Rectal smooth muscle tissue (tissue), 1 donor: Measurements from ENCODE around the gene PAPSS2.

Experiments used
- H3K27ac ChIP-seq: one replicate; pipeline ENCODE4 v1.7.0; 2013; ENCODE audit warnings: low read depth, low read length, inconsistent platforms
- H3K27me3 ChIP-seq: one replicate; pipeline ENCODE4 v1.7.0; 2013; ENCODE audit warnings: low read length; ENCODE audit not compliant: control insufficient read depth, insufficient read depth
- H3K36me3 ChIP-seq: one replicate; pipeline ENCODE4 v1.7.0; 2013; ENCODE audit warnings: low read length; ENCODE audit not compliant: control insufficient read depth, insufficient read depth
- H3K4me1 ChIP-seq: one replicate; pipeline ENCODE4 v1.7.0; 2013; ENCODE audit warnings: low read length; ENCODE audit not compliant: control insufficient read depth, insufficient read depth
- H3K4me3 ChIP-seq: one replicate; pipeline ENCODE4 v1.7.0; 2013; ENCODE audit warnings: low read length
- H3K9ac ChIP-seq: one replicate; pipeline ENCODE4 v1.7.0; 2013; ENCODE audit warnings: low read length

Gene PAPSS2

DNA sequence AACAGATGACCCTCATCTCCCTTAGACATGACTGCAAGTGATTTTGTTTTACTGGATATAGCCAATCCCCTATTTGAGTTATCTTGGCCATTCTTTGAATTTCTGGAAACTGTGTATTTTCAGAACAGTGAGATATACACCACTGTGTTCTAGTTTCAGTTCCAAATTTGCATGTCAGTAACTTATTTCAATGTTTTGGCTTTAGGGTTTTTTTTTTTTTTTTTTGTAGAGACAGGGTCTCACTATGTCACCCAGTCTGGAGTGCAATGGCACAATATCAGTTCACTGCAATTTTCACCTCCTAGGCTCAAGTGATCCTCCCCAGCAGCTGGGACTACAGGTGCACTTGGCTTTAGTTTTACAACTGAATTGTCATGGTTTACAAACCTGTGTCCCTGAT, 91.1 kb downstream of the PAPSS2 start:
- peaks cover 2% of the 10 kb centered on the region for H3K4me1 ChIP-seq
- no peaks in the 10 kb centered on the region for H3K27me3 ChIP-seq
- no peak overlapping the region for H3K9ac ChIP-seq
- H3K36me3 ChIP-seq, result no peaks in the 10 kb centered on the region
- no peak overlapping the region for H3K27ac ChIP-seq
- H3K4me3 ChIP-seq, result no peak overlapping the region

GRCh38 chr10:87751274-87751673, 91.6 kb downstream of the PAPSS2 start:
- Histone ChIP-seq H3K4me1 (peaks cover 2% of the 10 kb centered on the region), H3K36me3 (no peaks in the 10 kb centered on the region), H3K27me3 (no peaks in the 10 kb centered on the region), H3K27ac (no peak overlapping the region), H3K4me3 (no peak overlapping the region), H3K9ac (no peak overlapping the region)

- Histone ChIP-seq H3K9ac (no peak overlapping the region), H3K4me3 (no peak overlapping the region), H3K27ac (no peak overlapping the region), H3K27me3 (no peaks in the 10 kb centered on the region), H3K4me1 (no peaks in the 10 kb centered on the region), H3K36me3 (no peaks in the 10 kb centered on the region)
These were observed 92.9 kb downstream of the PAPSS2 start for GRCh38 chr10:87752566-87752965.

DNA sequence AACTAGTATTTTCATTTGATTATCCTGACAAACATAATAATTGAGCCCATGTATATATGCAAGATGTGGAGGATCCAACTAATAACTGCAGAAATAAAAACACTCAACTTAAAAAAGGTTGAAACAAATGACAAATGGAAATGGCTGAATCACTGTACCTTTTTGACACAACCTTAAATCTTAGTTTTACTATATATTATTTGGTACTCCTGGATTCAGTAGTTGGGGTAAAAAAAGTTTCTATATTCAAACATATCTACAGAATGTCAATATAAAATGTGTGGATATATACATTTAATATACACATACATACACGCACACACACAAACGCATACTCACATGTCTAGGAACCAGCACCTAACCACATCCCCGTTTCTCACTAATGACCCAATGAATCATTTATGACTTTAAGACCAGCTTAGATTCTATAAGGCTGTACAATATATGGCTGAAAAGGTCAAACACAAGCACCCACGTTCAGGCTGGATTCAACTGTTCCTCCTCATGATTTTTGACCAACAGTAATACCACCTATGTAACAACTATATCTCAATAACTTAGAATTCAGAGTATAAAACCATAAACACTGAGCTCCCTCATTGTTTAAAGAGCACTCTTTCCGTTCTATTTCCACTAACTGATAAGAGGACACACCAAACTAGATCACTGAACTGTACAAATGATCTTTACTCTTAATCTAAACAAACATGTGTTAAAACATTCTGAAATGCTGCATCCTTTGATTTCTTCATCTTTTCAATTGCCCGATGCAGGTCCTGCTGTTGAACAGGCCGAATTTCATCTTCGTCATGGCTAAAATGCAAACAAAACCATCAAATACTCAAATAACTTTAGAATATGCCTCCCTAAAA, 94.6 kb downstream of the PAPSS2 start:
- no peak overlapping the region for H3K4me3 ChIP-seq
- no peaks in the 10 kb centered on the region for H3K4me1 ChIP-seq
- no peaks in the 10 kb centered on the region for H3K27me3 ChIP-seq
- H3K27ac ChIP-seq, result no peak overlapping the region
- no peak overlapping the region for H3K9ac ChIP-seq
- H3K36me3 ChIP-seq, result no peaks in the 10 kb centered on the region

DNA sequence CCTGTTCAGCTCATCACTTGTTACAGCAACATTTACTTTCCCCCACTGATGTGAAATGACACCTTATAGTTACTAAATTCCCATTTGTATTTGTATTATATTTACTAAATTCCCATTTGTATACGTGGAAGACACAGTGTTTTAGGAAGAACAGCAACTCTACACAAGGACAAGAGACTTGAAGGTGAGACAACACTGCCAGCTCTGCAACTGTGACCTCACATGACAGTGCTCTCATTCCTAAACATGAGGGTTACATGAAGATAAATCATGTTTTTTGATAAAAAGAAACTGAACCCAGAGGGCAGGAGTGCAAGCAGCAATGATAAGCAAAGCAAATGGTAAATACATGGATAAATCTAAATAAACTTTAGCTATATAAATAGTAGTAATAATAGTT, 98.0 kb downstream of the PAPSS2 start:
- Histone ChIP-seq H3K9ac (no peak overlapping the region), H3K27me3 (no peaks in the 10 kb centered on the region), H3K4me3 (no peak overlapping the region), H3K4me1 (no peaks in the 10 kb centered on the region), H3K36me3 (no peaks in the 10 kb centered on the region), H3K27ac (no peak overlapping the region)

GRCh38 chr10:87759551-87759950, 99.9 kb downstream of the PAPSS2 start:
- Histone ChIP-seq H3K27me3 (no peaks in the 10 kb centered on the region), H3K27ac (no peak overlapping the region), H3K4me3 (no peak overlapping the region), H3K36me3 (no peaks in the 10 kb centered on the region), H3K9ac (no peak overlapping the region), H3K4me1 (no peaks in the 10 kb centered on the region)

GRCh38 chr10:87760195-87760905, 100.7 kb downstream of the PAPSS2 start:
- Histone ChIP-seq H3K27ac (no peak overlapping the region), H3K36me3 (no peaks in the 10 kb centered on the region), H3K27me3 (no peaks in the 10 kb centered on the region), H3K4me3 (no peak overlapping the region), H3K4me1 (no peaks in the 10 kb centered on the region), H3K9ac (no peak overlapping the region)

DNA sequence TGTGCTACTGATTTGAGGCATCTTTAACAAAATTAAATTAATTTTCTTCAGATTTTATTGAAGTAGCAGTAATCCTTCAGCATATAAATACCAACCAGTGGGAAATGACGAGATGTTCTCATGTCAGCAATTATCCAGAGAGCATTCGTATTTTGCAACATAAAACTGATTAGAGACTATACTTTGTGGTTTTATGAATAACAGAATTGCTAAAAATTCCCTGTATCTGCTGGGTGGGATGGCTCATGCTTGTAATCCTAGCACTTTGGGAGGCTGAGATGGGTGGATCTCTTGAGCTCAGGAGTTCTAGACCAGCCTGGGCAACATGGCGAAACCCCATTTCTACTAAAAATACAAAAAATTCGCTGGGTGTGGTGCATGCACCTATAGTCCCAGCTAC, 101.5 kb downstream of the PAPSS2 start:
- H3K27ac ChIP-seq, result no peak overlapping the region
- H3K36me3 ChIP-seq, result no peaks in the 10 kb centered on the region

DNA sequence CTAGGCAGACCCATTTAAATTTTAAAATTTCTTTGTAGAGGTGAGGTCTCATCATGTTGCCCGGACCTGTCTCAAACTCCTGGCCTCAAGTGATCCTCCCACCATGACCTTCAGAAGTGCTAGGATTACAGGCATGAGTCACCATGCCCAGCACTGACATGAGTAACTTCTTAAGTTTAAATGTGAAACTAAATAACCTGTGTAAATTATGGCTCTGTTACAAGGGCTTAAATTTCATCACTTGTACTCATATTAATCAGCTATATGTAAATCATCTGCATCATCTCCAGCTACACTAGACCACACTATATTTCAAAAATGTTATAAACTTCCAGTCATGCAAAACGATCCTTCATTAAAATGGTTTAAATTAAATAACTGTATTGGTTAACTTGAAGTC, 102.2 kb downstream of the PAPSS2 start:
- H3K9ac ChIP-seq, result no peak overlapping the region
- no peak overlapping the region for H3K4me3 ChIP-seq
- no peak overlapping the region for H3K27ac ChIP-seq
- H3K4me1 ChIP-seq, result no peaks in the 10 kb centered on the region
- no peaks in the 10 kb centered on the region for H3K36me3 ChIP-seq
- H3K27me3 ChIP-seq, result no peaks in the 10 kb centered on the region

More for the DNA sequence above, 101.5 kb downstream of the PAPSS2 start:
- Histone ChIP-seq H3K4me3 (no peak overlapping the region), H3K9ac (no peak overlapping the region), H3K4me1 (no peaks in the 10 kb centered on the region), H3K27me3 (no peaks in the 10 kb centered on the region)

DNA sequence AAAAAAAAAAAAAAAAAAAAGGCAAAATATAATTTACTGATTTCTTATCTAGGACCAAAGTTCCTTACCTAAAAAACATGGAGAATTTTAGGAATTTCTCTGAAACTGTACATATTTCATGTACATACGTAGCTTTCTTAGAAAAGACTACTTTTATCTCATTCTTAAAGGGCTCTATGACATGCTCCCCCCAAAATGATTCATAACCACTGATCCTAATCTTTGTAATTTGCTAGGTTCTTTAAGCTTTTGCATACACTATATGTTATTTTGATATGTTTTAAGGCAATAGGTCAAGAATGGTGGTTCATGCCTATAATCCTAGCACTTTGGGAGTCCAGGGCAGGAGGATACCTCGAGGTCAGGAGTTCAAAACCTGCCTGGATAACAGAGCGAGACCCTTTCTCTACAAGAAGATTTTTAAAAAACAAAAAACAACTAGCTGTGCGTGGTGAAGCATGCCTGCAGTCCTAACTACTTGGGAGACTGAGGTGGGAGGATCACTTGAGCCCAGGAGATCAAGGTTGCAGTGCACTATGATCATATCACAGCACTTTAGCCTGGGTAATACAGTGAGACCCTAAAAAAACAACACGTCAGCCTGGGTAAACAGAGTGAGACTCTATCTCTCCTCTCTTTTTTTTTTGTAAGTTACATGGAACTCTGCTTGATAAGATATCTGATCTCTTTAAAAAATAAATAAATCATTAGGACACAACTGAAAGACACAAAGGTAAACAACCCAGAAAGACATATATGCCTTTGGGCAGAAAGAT, 103.6 kb downstream of the PAPSS2 start:
- Histone ChIP-seq H3K27me3 (no peaks in the 10 kb centered on the region), H3K4me3 (no peak overlapping the region), H3K9ac (no peak overlapping the region), H3K4me1 (no peaks in the 10 kb centered on the region), H3K36me3 (no peaks in the 10 kb centered on the region), H3K27ac (no peak overlapping the region)

DNA sequence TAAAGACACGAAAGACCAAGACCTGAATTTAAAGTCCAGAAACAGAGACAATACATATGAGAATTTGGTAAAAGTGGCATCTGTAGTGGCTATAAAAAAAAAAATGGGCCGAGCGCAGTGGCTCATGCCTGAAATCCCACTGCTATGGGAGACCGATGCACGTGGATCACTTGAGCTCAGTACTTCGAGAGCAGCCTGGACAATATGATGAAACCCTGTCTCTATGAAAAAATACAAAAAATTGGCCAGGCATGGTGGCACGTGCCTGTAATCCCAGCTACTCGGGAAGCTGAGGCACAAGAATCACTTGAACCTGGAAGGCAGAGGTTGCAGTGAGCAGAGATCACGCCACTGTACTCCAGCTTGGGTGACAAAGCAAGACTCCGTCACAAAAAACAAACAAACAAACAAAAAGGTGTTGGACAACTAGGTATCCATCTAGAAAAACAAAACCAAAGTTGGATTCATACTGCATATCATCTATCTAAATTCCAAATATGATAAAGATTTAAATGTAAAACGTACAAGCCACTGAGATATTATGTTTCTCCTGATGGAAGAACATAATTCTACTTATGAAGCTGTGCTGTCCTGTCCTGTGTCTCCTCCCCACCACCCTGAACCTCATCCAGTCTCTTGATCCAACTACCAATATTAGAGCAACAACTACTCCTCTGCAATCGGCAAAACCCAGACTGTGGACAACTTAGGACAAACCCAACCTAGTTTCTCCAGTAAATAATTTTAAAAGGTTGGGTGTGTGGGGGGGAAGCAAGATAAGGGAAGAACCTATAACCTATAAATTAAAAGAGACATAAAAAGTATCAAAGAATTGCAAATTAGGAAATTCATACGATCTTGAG, 104.6 kb downstream of the PAPSS2 start:
- H3K9ac ChIP-seq, result no peak overlapping the region
- no peak overlapping the region for H3K27ac ChIP-seq
- H3K36me3 ChIP-seq, result no peaks in the 10 kb centered on the region
- H3K4me3 ChIP-seq, result no peak overlapping the region
- no peaks in the 10 kb centered on the region for H3K27me3 ChIP-seq
- no peaks in the 10 kb centered on the region for H3K4me1 ChIP-seq
